ENCODE data around the gene CWF19L2.

Gene CWF19L2

DNA sequence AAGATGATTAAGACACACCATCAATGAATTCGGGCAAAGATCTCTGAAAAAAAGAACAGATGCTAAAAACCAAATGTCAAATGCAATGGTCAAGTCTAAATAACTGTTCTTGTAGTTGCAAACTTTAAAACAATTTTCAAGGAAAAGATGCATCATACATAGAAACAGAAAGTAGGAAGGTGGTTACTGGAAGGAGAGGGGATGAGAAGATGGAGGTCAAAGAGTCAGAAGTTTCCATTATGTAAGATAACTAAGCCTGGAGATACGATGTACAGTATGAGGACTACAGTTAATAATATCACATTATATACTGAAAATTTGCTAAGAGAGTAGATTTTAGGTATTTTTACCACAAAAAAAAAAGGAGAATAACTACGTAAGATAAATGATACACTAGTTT, 27.1 kb downstream of the CWF19L2 start:
- Histone ChIP-seq H3K4me3 (IDR thresholded peaks at IDR 0.05; ENCODE audit: insufficient read depth, low read depth, low read length) (no peak overlapping the region), H3K9ac (no peak overlapping the region), H2AFZ (ENCODE audit: low read depth) (no peak overlapping the region), H3K27me3 (ENCODE audit: insufficient read depth, low read depth) (no peaks in the 10 kb centered on the region), H4K20me1 (ENCODE audit: insufficient read depth) (no peaks in the 10 kb centered on the region), H3K36me3 (ENCODE audit: insufficient read depth) (no peaks in the 10 kb centered on the region), H3K79me2 (ENCODE audit: insufficient read depth, low read depth) (no peaks in the 10 kb centered on the region), H3K4me1 (ENCODE audit: low read depth, poor library complexity, severe bottlenecking) (no peaks in the 10 kb centered on the region), H3K27ac (no peak overlapping the region), H3K4me2 (no peak overlapping the region)
- TF ChIP-seq, protein P1, sequence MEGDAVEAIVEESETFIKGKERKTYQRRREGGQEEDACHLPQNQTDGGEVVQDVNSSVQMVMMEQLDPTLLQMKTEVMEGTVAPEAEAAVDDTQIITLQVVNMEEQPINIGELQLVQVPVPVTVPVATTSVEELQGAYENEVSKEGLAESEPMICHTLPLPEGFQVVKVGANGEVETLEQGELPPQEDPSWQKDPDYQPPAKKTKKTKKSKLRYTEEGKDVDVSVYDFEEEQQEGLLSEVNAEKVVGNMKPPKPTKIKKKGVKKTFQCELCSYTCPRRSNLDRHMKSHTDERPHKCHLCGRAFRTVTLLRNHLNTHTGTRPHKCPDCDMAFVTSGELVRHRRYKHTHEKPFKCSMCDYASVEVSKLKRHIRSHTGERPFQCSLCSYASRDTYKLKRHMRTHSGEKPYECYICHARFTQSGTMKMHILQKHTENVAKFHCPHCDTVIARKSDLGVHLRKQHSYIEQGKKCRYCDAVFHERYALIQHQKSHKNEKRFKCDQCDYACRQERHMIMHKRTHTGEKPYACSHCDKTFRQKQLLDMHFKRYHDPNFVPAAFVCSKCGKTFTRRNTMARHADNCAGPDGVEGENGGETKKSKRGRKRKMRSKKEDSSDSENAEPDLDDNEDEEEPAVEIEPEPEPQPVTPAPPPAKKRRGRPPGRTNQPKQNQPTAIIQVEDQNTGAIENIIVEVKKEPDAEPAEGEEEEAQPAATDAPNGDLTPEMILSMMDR (conservative IDR thresholded peaks at IDR 0.05; ENCODE audit: low read depth, low read length) = no peak

DNA sequence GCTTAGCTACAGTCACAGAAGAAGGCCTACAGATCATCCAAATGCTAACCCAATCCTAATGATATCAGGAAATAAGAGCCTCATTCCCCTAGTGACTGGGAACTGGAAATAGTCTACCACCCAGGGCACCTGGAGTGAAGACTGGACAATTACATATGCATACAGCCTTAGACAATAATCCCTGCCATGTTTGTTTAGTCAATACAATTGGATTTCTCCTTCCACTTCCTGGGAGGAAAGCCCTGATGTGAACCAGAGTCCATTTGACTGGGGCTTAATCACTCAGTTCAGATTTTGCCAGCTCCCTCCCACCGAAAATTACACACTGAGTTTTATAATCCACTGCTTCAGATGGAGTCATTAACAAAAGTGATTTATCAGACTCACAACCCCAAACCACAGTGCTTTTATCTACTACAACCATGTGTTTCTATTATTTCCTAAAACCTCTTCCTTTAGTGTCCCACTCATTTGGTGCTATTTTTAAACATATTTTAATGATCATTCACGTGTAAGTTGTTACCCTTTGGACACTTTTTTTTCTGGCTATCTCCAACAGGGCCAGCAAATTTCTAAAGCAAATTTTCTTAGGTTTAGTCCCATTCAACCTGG, 29.9 kb downstream of the CWF19L2 start:
- Histone ChIP-seq H3K4me3 (IDR thresholded peaks at IDR 0.05; ENCODE audit: insufficient read depth, low read depth, low read length) (no peak overlapping the region), H3K27me3 (ENCODE audit: insufficient read depth, low read depth) (no peaks in the 10 kb centered on the region), H3K9ac (no peak overlapping the region), H4K20me1 (ENCODE audit: insufficient read depth) (no peaks in the 10 kb centered on the region), H3K36me3 (ENCODE audit: insufficient read depth) (no peaks in the 10 kb centered on the region), H3K4me2 (no peak overlapping the region), H3K79me2 (ENCODE audit: insufficient read depth, low read depth) (no peaks in the 10 kb centered on the region), H3K27ac (no peak overlapping the region), H3K4me1 (ENCODE audit: low read depth, poor library complexity, severe bottlenecking) (no peaks in the 10 kb centered on the region), H2AFZ (ENCODE audit: low read depth) (no peak overlapping the region)
- TF ChIP-seq, protein P1 (conservative IDR thresholded peaks at IDR 0.05; ENCODE audit: low read depth, low read length) = no peak

DNA sequence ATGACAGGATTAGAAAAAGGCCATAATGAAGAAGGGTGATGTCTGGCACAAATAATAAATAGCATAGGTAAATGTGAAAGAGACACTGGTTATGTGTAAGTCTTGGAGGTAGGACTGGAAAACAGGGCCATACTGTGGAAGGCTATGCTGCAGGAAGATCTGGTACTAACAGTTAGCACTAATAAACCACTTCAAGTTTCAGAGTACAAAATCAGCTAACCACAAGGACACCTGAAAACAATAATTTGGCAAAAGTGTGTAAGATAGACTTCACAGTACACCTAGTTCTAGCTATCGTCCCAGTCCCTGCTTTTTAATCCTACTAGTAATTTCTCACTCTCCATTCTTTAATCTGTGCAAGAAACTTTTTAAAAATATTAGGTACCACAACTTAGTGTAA, 44.3 kb downstream of the CWF19L2 start:
- Histone ChIP-seq H4K20me1 (ENCODE audit: insufficient read depth) (no peaks in the 10 kb centered on the region), H3K4me1 (ENCODE audit: low read depth, poor library complexity, severe bottlenecking) (peaks cover 23% of the 10 kb centered on the region), H2AFZ (ENCODE audit: low read depth) (no peak overlapping the region), H3K36me3 (ENCODE audit: insufficient read depth) (no peaks in the 10 kb centered on the region), H3K27ac (no peak overlapping the region; the same call in 1 of the 2 replicates), H3K4me2 (peak overlapping the region; percentile 33; the same call in 1 of the 2 replicates), H3K9ac (no peak overlapping the region), H3K4me3 (IDR thresholded peaks at IDR 0.05; ENCODE audit: insufficient read depth, low read depth, low read length) (no peak overlapping the region), H3K27me3 (ENCODE audit: insufficient read depth, low read depth) (no peaks in the 10 kb centered on the region), H3K79me2 (ENCODE audit: insufficient read depth, low read depth) (no peaks in the 10 kb centered on the region)
- TF ChIP-seq, protein P1 (conservative IDR thresholded peaks at IDR 0.05; ENCODE audit: low read depth, low read length) = no peak

DNA sequence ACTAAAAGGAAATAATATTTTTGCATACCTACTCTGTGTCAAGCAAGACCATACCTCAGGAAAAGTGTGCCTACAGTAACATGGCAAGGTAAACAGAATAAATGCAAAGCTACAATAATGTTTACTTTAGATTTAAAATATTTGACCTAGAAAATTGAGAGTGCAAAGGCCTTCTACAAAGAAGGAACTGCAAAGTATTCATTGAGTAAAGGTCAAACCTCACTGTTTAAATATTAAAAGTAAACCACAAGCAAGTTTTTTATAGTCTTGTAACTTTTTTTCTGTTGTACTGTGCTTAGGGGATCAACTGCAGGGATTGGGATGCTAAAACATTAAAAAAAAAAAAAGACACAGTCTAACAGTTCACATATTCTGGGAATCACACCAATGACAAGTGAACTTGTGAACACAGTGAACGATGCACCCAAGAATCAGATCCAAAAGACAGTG, 48.8 kb downstream of the CWF19L2 start:
- TF ChIP-seq, protein P1 (conservative IDR thresholded peaks at IDR 0.05; ENCODE audit: low read depth, low read length) = no peak
- Histone ChIP-seq H3K27ac (no peak overlapping the region), H3K27me3 (ENCODE audit: insufficient read depth, low read depth) (no peaks in the 10 kb centered on the region), H3K79me2 (ENCODE audit: insufficient read depth, low read depth) (no peaks in the 10 kb centered on the region), H3K4me3 (IDR thresholded peaks at IDR 0.05; ENCODE audit: insufficient read depth, low read depth, low read length) (no peak overlapping the region), H3K36me3 (ENCODE audit: insufficient read depth) (no peaks in the 10 kb centered on the region), H3K4me1 (ENCODE audit: low read depth, poor library complexity, severe bottlenecking) (peaks cover 13% of the 10 kb centered on the region), H2AFZ (ENCODE audit: low read depth) (no peak overlapping the region), H4K20me1 (ENCODE audit: insufficient read depth) (no peaks in the 10 kb centered on the region), H3K9ac (no peak overlapping the region), H3K4me2 (no peak overlapping the region)
